GM10847 (cell line): ENCODE results near the gene KCNN3.

Source experiments
- POLR2A ChIP-seq: IDR thresholded peaks from 2 replicates; pipeline ENCODE4 v1.6.1; 2011; ENCODE audit not compliant: insufficient read length; ENCODE audit errors: extremely low read depth

KCNN3 gene

DNA sequence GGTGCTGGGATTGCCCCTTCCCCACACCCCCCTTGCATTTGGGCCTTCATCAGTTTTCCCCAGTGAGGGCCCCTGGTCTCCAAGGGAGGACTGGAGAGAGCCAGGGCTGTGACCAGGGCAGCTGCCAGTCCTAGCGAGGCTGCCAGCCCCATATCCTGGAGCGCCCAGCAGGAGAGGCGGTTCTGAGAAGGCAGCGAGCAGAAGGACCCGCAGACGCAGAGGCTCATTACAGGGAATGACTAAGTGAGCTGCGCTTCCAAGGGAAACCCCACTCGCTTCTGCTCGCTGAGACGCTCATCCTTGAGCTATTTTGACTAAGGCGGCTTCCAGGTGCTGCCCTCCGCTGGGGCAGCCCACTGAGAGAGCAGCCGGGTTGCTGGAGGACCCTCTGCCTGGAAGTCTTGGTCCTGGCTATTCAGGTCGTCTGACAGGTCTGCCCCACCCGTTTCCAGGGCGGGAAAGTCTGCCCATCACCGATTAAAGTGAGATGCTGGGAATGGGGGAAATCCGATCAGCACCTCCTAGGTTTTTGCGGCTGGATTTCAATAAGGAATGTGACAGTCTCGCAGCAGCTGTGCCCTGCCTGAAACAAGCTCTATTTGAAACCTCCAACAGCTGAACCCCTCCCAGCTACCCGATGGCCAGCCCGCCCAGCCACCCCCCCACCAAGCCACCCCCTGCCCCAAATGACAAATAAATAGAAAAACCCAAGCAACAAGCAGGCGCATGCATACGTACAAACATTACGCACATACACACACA lies 2.8 kb downstream of the KCNN3 start:
- no peak for TF ChIP-seq POLR2A

DNA sequence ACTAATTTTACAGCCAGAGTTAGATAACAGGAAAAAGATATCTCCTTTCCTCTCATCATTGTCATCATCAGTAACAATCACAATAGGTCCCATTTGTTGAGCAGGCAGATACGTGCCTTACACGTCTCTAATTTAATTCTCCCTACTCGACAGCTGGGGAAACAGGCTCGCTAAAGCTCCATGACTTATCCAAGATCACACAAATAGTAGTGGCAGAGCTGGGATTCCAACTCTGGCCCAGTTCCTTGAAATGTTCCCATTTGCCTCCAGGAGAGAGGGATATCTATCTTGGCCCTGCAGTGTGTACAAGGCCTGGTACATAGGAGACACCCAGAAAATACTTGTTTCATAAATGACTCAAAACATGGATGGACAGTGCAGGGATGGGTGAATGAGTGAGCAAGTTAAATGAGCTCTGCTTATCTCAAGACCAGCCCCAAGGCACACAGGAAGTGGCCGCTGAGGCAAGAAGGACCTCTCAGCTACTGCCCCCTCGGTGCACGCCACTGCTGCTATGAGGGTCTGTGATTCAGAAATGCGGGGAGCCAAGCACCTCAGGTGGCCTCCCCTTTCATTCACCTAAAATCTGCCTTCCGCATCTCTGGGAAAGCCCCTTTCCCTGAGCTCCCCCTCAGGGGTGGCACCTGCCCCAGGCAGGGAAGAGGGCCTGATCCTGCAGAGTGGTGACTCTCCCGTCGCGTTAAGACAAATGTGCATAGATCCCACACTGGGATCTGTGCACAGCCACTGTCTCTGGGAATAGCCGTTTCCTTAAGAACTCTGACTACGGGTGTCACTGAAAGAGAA lies 3.6 kb downstream of the KCNN3 start:
- no peak for TF ChIP-seq POLR2A

DNA sequence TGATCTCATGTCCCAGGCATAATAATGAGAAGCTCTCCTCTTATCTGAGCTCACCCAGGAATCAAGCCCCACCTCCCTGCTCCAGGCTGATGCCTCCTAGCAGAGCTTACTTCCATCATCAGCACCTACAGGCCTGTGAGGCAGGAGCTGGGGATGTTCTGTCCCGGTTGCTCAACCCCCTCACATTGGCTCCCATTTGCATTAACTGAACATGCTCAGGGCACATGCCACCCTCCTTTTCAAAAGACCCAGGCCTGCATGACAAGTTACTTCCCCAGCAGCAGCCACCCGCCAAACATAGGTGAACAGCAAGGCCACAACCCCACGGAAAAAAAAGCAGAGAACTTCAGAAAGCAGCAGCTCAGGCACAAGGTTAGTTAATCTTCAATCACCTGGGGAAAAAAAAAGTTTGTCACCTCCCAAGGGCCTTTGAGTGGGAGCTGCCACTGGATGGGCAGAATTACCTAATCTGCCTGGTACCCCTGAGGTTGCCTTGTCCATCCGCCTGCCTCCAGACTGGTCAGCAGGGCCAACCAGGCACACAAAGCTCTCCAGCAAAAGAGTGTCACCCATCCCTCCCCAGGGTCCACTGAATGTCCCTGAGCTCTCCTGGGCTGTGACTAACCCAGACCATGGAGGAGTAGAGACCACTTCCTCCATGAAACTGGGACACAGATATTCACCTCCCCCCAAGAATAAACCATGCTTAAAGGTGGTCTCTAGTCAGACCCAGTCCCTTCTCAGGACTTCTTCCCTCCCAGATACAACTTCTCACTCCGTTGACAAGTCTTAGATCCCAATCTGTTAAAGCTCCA lies 4.4 kb downstream of the KCNN3 start:
- no peak for TF ChIP-seq POLR2A

DNA sequence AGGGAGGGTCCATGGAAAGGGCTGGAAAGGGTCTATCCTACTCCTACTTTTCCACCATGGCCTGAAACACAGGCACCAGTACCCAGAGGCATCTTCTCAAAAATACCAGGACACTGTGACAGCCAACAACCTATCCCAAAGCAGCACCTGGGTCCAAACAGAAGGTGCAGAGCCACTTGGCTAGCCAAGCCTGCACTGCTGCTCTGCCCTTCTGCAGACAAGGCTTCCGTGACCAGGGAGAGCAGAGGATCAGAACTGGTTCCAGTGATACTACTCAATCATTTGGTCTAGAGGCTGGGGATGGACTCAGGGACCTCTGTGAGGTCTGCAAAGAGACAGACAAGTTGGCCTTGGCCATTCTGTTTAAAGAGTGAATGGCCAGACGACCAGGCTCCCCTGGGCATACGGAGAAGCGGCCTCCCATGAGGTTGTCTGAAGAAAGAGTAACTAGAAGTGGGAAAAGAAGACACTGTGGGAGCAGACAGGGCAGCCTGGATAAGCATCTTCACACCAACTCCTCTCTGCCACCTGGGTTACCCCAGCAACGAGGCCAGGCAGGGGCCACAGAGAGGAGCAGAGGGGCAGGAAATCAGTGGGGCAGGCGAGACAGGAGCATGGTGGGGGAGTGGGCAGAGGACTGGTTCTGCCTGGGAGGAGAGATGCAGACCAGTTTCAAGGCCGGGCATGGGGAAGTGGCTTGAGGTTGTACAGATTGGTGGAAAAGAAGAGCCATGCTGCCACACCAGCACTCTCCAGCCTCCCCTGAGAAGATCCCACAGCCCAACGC lies 5.7 kb downstream of the KCNN3 start:
- peak; percentile 12 for TF ChIP-seq POLR2A

DNA sequence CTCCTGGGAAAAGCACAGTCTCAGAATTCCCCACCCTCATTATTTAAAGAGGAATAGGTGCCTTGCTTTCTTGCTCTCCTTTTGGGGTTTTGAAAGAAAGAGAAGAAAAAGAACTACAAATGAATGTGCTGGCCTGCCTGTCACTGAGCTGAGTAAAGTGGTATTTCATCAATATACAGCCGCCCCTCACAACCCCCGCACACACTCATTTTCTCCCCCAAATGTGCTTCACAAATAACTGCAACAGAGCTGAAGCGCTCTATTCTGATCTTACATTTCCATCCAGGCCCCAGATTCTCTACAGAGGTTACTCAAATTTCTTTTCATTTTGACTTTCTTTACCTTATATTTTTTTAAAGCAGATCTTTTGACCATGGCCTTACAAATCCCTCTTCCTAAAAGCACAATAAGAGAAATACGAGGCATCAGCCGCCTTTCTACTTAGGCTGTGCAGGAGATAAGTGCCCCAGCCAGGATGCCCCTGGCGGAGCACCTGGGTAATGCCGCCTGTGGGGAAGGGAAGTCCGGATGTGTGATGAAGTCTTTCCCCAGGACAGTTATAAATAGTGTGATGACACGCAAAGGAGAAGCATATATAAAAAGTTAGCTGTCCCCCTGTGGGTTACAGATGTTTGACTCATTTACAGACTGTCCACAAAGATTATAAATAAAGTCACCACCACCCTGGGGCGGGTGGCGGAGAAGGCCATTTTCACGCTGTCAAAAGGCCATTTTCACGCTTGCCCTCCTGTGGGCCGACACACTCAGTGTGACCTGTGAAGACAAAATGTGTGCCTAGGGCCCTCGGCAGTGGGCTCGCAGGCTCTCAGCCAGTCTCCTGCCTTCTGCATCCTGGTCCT lies 6.5 kb downstream of the KCNN3 start:
- no peak for TF ChIP-seq POLR2A

DNA sequence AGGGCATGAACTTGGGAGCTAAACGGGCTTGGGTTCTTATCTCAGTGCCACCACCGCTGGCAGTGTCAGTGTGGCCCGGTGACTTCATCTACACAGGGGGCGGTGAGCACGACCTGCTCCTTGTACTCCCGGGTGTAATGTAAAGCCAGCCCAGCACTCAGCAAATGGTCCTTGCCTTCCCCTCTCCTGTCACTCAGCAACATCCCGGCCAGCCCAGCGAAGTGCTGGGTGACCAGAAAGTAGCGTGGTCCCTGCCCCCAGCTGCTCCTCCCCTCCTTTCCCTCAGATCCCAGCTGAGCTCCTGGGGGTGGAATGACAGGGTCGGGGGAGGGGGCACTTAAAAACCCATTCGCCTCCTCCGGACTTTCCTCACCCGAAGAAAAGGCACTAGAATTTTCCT lies 7.2 kb downstream of the KCNN3 start:
- TF ChIP-seq POLR2A, result no peak

DNA sequence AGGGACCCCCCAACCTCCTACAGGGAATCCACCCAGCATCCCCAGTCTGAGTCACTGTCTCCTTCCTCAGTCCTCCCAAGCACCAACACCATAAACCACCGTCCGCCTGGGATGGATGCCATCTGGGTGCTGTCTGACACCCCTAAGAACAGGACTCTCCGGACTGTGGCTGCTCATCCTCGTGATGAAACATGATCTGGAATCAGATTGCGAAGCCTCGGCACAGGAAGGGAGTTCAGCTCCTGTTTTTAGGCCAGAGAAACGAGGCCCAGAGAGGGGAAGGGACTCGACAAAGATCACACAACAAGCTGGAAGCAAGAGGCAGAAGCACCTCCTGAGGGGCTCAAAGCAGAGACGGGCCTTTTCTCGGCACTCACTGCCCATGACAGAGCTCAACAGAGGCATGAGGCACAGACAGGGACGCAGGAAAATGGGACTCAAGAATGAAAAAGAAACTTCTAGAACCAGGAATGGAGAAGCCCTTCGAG lies 8.4 kb downstream of the KCNN3 start:
- no peak for TF ChIP-seq POLR2A

DNA sequence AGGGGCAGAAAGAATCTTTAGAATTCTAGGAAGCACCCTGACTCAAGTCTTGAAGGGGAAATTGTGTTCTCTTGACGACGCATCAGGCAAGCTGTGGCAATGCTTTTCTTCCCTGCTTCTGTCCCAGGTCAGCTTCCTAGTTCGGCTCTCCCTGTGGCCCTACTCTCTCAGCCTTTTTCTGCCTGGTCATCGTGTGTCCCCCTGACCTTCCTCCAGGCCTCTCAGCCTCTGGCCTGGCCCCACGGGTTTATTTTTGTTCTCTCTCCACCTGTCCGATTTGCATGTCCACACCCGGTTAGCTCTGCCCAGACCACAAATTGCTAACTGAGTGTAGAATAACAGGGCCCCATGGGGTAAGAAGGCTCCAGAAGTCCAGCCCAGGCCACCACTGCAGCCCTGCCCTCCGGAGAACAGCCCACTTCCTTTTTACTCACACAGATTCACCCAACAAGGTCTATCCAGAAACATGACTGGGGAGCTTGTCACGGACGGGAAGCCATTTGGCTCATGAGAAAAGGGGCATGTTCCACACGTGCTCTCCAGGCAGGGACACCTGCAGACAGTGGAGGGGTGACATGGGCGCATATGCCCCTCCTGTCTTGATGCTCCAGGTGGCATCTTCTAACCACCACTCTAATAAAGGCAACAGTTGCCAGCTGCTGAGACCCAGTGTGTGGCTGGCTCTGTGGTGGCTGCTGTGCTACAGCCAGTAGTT lies 9.8 kb downstream of the KCNN3 start:
- TF ChIP-seq POLR2A, result peak; percentile 26

DNA sequence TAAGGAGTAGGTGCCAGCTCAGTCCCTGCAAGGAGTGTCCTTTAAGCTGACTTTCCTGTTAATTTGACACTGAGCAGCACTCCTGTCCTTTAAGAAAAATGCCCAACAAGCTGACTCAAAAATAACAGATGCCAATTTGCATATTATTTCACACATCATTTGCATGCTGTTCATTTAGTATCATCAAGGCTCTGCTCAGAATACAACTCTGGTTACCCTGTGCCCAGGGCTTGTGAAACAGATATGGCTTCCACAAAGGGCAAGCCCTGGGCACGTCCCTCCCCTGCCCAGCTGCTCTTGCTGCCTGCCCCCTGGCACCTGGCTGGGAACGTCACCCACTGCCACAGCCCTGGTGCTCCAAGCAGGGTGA lies 10.3 kb downstream of the KCNN3 start:
- TF ChIP-seq POLR2A, result no peak

DNA sequence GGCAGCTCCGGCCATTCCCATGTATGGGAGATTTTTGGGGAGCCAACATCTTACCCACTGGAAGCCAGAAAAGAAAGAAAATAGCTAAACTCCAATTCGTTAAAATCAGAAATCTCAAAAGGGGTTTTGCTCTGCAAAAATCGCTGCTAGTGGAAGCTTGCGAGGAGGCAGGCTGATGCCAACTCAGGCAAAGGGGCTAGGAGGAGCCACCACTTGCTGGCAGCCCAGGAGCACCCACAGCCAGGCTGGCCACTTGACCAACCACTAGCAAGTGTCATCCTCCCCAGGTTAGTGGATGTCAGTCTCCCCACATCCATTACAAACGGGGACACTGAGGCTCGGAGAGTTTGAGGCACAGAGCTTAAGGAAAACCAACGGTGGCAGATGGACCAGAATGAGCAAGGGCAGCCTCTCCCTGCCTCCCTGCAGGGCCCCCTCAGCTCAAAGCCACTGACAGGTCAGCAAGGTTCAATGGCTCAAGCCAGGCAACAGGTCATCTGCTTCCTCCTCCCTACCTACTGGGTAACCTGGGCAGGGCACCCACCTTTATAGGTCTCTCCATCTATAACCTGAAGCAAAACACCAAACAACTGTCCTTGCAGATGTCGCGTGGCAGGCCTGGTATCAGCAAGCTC lies 10.8 kb downstream of the KCNN3 start:
- no peak for TF ChIP-seq POLR2A

DNA sequence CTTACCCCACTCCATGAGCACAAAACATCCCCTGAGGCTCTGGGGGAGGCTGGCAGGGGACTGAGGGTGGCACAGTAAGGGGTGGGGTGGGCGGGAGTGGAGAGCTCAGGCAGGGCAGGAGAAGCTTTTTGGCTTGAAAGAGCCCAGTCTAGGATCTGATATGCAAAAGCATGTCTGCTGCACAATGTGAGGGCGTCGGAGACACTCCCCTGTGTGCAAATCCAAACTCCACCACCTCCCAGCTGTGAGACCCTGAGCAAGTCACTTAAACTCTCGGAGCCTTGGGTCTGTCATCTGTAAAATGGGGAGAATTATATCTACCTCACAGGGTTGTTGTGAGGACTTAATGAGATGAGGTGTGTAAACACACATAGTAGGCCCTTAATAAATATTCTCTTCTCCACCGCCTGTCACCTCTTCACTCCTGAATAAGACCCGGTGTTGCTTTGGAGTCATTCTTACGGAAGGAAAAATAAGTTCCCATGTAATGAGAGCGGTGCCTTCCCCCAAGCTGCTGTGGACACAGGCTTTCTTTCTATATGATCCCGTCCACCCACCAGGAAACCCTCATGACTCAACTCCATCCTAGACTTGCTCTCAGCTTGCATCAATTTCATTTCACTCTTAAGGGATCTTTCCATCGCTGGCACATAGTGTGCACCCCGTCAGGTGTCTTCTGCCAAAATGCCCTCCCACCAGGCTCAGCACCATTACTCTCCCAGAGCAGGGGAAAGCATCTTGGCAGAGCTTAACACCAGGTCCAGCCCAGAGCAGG lies 12.5 kb downstream of the KCNN3 start:
- TF ChIP-seq POLR2A, result no peak

DNA sequence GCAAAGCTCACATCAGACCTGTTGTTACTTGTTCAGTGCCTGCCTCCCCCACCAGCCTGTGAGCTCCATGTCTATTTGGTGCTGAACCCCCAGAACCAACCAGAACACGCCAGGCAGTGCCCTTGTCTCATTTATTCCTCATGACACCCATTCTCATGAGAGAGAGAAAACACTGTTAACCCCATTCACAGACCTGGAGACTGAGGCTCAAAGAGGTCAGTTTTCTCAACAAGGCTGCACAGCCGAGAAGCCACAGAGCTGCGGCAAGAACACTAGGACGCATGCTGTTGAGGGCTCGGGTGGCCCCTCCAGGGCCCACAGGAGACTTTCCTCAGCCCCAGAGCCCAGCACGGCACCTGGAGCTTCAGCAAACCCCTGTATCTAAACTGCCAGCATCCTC lies 13.1 kb downstream of the KCNN3 start:
- TF ChIP-seq POLR2A, result no peak
